Measurements from ENCODE around the gene C6orf62. TPM values are rescaled to one million over a fixed set of nuclear protein-coding genes. Genes with fewer than 3 reads are reported as not detected.

C6orf62 gene
- total and polyA plus RNA-seq, 2 of the 4 experiments (the other 2 are of a cell fraction), result 47.5 to 50.7 TPM

GRCh38 chr6:24720604-24721460 is 1.9 kb upstream of the C6orf62 start (continued):
- TF ChIP-seq CTCF (conservative IDR thresholded peaks at IDR 0.05; ENCODE audit: low read depth, low read length) (no peak), MXI1 (IDR thresholded peaks at IDR 0.05; ENCODE audit: borderline replicate concordance, low read depth, low read length) (0 out of 2 replicates have a peak, but pooled peaks have one; percentile 45), SMC3 (IDR thresholded peaks at IDR 0.05; ENCODE audit: low read depth, low read length) (no peak), NFE2L2 (IDR thresholded peaks at IDR 0.05; ENCODE audit: low read depth, low read length) (peak; percentile 31; the same call in 1 of the 2 replicates)

All from IMR-90 (cell line).